GM12892 (cell line): Measurements from ENCODE around the gene MBD6.

ENCODE experiments used
- POLR2A ChIP-seq: IDR thresholded peaks from 2 replicates; pipeline ENCODE4 v1.6.1; 2011; ENCODE audit warnings: low read depth, low read length, control low read depth
- POLR2AphosphoS5 ChIP-seq: IDR thresholded peaks from 2 replicates; pipeline ENCODE4 v1.6.1; 2011; ENCODE audit warnings: low read depth, low read length, control low read depth

- TF ChIP-seq POLR2A (no peak), POLR2AphosphoS5 (no peak)
Observed at GRCh38 chr12:57483466-57483865, 39.2 kb upstream of the MBD6 start.
